Head of caudate nucleus (tissue), 42 donors: ENCODE data around the gene TET1.
"Not testable (repeated sequence)": the region's sequence is repeated elsewhere in the genome, so short reads cannot be mapped to it uniquely, and the experiment has no call there.

ENCODE experiments used
- DNase-seq, 42 donors: peaks; one replicate each; pipeline versions ENCODE4 v3.0.0 to v3.0.0-alpha.2; 2020 to 2021; ENCODE audit warnings: mixed read lengths in 7 of 42
- intact Hi-C: fragments of 100-400 bp; cut with DNase I; formaldehyde crosslinking; loops from one replicate; pipeline ENCODE4 v1.15.0; 2022

TET1 gene

GRCh38 chr10:68561865-68562649 is 1.9 kb downstream of the TET1 start:
- intact Hi-C loops: loop anchor here (5.0 kb wide), 1 partner anchor 35 kb away; no protein-coding TSS in a partner anchor
- DNase-seq: peak in 17 of 42 donors; percentile 4 to 51 (median 18)

GRCh38 chr10:68562661-68563570 is 2.8 kb downstream of the TET1 start:
- intact Hi-C loops: loop anchor here (5.0 kb wide), 1 partner anchor 34 kb away; no protein-coding TSS in a partner anchor
- DNase-seq: peak in 1 of 42 donors; percentile 3

GRCh38 chr10:68564712-68565111 is 4.6 kb downstream of the TET1 start:
- no peak for DNase-seq
- intact Hi-C loops: loop anchor here (5.0 kb wide), 1 partner anchor 33 kb away; no protein-coding TSS in a partner anchor

- DNase-seq: no peak
- intact Hi-C loops: no loop called here
Measured at GRCh38 chr10:68565658-68566057, 5.5 kb downstream of the TET1 start.

- intact Hi-C loops: no loop called here
- DNase-seq: no peak
Measured at GRCh38 chr10:68566351-68566750, 6.2 kb downstream of the TET1 start.

- intact Hi-C loops: no loop called here
Measured at GRCh38 chr10:68566955-68567354, 6.8 kb downstream of the TET1 start.

GRCh38 chr10:68572151-68572550 is 12.0 kb downstream of the TET1 start:
- intact Hi-C loops: no loop called here
- DNase-seq: no peak

More at GRCh38 chr10:68566955-68567354, 6.8 kb downstream of the TET1 start:
- DNase-seq: no peak

- DNase-seq: no peak
- intact Hi-C loops: no loop called here
Measured at GRCh38 chr10:68574051-68574450, 13.9 kb downstream of the TET1 start.

GRCh38 chr10:68576118-68576517 is 16.0 kb downstream of the TET1 start:
- intact Hi-C loops: no loop called here
- no peak for DNase-seq

GRCh38 chr10:68578974-68579373 is 18.8 kb downstream of the TET1 start:
- no peak for DNase-seq
- intact Hi-C loops: no loop called here

GRCh38 chr10:68584187-68584586 is 24.1 kb downstream of the TET1 start:
- intact Hi-C loops: not testable (repeated sequence)

GRCh38 chr10:68586606-68587305 is 26.6 kb downstream of the TET1 start:
- intact Hi-C loops: no loop called here
- DNase-seq: peak in 1 of 42 donors; percentile 22

More at GRCh38 chr10:68584187-68584586, 24.1 kb downstream of the TET1 start:
- peak in 1 of 42 donors; percentile 14 for DNase-seq

GRCh38 chr10:68594405-68594804 is 34.3 kb downstream of the TET1 start:
- intact Hi-C loops: no loop called here

GRCh38 chr10:68595513-68595912 is 35.4 kb downstream of the TET1 start:
- DNase-seq: peak in 1 of 42 donors; percentile 37
- intact Hi-C loops: loop anchor here (5.0 kb wide), 2 partner anchors 33 to 127 kb away; partner anchors contain the start of genes CCAR1 and TET1

More at GRCh38 chr10:68594405-68594804, 34.3 kb downstream of the TET1 start:
- DNase-seq: no peak

- DNase-seq: no peak
- intact Hi-C loops: loop anchor here (5.0 kb wide), 2 partner anchors 35 to 125 kb away; partner anchors contain the start of genes CCAR1 and TET1
Measured at GRCh38 chr10:68597407-68597806, 37.3 kb downstream of the TET1 start.

GRCh38 chr10:68598978-68599770 is 39.0 kb downstream of the TET1 start:
- intact Hi-C loops: loop anchor here (5.0 kb wide), 2 partner anchors 37 to 123 kb away; partner anchors contain the start of genes CCAR1 and TET1

GRCh38 chr10:68599771-68600040 is 39.6 kb downstream of the TET1 start:
- intact Hi-C loops: loop anchor here (5.0 kb wide), 2 partner anchors 37 to 123 kb away; partner anchors contain the start of genes CCAR1 and TET1
- no peak for DNase-seq

More at GRCh38 chr10:68598978-68599770, 39.0 kb downstream of the TET1 start:
- DNase-seq: peak in 37 of 42 donors; percentile 7 to 65 (median 37)
